Panc1 (cell line): ENCODE results near the gene IGSF9.

Experiments used
- POLR2AphosphoS5 ChIP-seq: IDR thresholded peaks from 2 replicates; pipeline ENCODE4 v1.6.1; 2012; ENCODE audit warnings: mild to moderate bottlenecking, low read depth, low read length, moderate library complexity
- TF ChIP-seq, protein P1 (sequence below): fragments of 450-650 bp; IDR thresholded peaks from 2 replicates; pipeline ENCODE4 v1.5.1; 2017; ENCODE audit warnings: mild to moderate bottlenecking

DNA sequence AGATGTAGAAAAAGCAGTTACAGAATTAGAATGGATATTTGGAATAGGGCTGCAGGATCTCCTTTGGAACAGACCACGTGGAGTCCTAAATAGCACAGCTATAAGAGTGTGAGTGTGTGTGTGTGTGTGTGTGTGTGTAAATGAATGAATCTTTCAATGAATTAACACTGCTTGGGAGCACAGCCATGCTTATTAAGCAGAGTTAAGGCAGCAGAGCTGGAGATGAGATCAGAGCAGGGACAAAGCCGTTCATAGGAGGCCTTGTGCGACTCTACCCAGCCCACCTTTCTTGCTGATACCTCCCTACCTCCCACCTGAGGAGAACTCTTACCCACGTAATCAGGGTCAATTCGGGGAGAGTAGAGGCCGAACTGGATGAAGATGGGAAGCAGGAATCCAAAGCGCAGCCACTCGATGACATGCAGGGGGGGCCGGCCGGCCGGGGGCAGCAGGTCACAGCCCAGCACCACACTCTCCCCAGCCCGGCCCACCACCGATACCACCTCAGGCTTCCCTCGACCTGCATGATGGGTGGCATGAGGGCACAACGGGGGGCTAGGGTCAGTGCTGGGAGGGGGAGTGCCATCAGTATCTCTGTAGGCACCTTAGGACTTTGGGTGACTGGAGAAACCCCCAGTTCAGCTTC is 2.7 kb downstream of the IGSF9 start:
- TF ChIP-seq POLR2AphosphoS5, result no peak
- TF ChIP-seq, protein P1, sequence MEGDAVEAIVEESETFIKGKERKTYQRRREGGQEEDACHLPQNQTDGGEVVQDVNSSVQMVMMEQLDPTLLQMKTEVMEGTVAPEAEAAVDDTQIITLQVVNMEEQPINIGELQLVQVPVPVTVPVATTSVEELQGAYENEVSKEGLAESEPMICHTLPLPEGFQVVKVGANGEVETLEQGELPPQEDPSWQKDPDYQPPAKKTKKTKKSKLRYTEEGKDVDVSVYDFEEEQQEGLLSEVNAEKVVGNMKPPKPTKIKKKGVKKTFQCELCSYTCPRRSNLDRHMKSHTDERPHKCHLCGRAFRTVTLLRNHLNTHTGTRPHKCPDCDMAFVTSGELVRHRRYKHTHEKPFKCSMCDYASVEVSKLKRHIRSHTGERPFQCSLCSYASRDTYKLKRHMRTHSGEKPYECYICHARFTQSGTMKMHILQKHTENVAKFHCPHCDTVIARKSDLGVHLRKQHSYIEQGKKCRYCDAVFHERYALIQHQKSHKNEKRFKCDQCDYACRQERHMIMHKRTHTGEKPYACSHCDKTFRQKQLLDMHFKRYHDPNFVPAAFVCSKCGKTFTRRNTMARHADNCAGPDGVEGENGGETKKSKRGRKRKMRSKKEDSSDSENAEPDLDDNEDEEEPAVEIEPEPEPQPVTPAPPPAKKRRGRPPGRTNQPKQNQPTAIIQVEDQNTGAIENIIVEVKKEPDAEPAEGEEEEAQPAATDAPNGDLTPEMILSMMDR, result no peak
